GM18868 (cell line): ENCODE data around the gene VPS4A.

Experiments
- ATAC-seq: cut with Tn5 transposase; IDR thresholded peaks from one replicate; pipeline ENCODE4 v1.9.1; 2021; ENCODE audit warnings: mild to moderate bottlenecking, moderate library complexity; ENCODE audit not compliant: unreplicated experiment

The VPS4A gene

DNA sequence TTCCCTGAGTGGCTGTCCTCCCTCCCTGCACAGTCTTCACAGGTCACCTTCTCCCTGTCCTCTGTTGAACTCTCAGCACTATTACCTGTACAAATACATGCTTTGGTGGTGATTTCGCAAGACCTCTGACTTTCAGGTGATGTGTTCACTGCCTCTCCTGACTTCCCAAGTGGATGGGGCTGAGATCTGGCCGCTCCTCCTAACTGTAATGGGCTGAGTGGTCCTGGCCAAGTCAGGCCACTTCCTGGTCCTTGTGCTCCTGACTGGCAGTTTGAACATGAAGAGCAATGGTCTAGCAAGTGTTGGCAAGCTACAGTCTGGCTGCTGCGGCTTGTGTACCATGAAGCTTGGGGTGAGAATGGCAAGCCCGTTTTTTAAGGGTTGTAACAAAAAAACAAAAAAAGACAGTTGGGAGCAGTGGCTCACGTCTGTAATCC is 52.1 kb downstream of the VPS4A start:
- no peak for ATAC-seq

DNA sequence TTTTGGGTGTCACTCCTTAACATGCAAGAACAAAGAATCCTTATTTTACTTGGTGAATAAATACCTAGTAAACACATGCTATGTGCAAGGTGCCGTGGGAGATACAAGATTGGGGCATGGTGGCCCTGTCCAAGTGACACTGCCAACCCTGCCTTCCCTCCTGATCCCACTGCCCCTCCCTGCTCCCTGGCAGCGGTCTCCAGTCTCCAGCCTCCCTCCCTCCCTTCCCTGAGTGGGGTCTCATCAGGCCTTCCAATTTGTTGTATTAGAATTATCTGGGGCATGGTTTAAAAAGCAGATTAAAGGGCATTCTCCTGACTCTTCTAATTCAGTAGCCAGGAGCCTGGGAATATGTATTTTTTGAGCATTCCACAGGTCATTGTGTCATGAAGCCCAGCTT is 52.9 kb downstream of the VPS4A start:
- no peak for ATAC-seq

DNA sequence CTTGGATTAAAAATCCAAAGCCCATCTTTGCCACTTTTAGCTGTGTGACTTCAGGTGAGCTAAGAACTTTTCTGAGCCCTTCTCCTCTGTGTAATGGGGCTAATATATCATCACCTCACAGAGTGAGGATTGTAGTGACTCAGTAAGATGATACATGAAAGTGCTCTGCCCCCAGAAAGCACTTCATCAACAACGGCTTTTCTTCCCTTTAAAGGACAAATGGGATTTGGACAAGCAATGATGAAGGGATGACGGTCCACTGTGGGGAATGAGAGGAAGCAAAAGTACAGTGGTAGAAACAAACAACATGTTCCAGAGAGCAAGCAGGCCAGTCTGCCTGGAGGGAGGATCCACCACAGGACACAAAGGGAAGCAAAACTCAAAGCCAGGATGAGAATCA is 54.8 kb downstream of the VPS4A start:
- no peak for ATAC-seq

DNA sequence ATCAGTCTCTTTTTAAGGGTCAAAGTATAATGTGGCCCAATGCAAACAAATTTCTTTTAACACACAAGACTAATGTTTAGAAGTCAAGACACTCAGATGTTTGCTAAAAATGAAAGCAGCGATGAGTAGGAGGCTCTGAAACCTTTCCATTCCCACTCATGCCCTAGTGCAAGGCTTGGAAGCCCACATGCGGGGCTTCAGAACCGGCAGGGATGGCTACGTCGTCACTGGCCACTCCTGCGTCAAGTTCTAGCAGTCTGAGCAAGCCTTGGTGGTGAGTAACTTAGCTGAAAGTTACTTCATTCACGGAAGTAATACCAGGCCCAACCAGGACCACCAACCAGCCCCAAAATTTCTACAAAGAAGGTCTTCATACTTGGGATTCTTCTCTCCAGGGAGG is 55.3 kb downstream of the VPS4A start:
- ATAC-seq: no peak

DNA sequence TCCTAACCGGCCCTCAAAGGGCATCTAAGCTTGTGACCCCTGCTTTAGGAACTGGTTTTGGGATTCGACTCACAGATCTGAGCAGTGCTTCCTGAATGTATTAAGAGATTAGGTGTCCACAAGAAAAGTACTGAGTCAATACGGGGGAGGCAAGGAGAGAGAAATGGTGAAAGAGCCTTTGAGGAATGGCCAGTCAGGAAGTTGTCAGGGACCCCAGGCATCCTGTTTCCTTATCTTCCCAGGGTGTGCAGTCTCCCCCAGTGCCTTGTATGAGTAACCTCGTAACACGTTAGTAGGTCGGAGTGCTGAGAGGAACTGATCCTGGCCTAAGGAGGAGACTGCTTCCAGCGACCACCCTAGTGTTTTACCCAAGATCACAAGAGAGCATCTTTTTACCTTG is 56.8 kb downstream of the VPS4A start:
- ATAC-seq: no peak

DNA sequence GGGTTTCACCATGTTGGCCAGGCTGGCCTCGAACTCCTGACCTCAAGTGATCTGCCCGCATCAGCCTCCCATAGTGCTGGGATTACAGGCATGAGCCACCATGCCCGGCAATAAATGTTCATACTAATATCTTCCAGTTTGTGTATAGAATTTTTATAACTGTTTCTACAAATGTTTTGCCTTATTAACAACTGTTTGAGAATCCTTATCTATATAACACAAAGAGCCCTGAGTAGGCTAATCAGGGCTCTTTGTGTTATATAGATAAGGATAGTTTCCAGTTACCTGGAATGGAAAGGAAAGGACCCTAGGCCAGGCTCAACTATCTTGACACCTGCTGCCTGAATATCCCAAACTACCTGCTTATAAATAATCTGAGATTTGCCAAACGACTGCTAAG is 57.7 kb downstream of the VPS4A start:
- ATAC-seq: no peak

DNA sequence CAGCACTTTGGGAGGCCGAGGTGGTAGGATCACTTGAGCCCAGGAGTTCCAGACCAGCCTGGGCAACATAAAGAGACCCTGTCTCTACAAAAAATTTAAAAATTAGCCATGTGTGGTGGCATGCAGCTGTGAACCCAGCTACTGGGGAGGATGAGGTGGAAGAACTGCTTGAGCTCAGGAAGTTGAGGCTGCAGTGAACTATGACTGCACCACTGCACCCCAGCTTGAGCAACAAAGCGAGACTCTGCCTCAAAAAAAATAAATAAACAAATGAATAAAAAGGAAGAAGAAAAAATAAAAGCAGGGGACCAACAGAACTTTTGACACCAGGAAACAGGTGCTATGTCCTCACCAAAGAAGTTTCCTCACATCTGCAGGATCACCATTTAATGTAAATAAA is 60.4 kb downstream of the VPS4A start:
- no peak for ATAC-seq

DNA sequence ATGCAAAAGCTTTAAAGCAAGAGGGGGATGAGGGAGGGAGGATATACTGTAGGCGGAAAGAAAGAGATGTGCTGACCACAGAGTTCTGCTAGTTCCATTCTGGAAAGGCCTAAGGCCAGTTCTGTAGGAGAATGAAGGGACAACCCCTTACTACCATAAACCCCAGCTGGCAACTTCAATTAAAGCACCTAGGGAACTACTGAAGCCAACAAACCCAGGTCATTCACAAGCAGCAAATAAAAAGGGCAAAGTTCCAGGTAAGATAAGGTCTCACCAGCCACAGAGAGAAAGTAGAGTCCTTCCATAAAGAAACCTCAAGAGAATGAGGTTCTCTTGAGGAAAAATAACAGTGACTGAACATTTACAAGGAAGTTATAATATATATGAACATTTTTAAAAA is 61.9 kb downstream of the VPS4A start:
- ATAC-seq: no peak
